Uterus (tissue), 2 donors: ENCODE results near the gene C1GALT1.

ENCODE experiments used
- POLR2A ChIP-seq, 2 donors: fragments of 450-650 bp; IDR thresholded peaks; one replicate each; pipeline ENCODE4 v1.6.1; 2016; ENCODE audit warnings: antibody characterized with exemption in 2 of 2, mild to moderate bottlenecking in 1 of 2, moderate library complexity in 1 of 2
- TF ChIP-seq, protein P1 (sequence below), 4 experiments: fragments of 200-600 bp in 2 of 4; fragments of 450-650 bp in 2 of 4; sonication (generic) in 2 of 4; IDR thresholded peaks; one replicate each; pipeline ENCODE4 v1.5.1; 2016 to 2019; ENCODE audit warnings: antibody characterized with exemption in 4 of 4, mild to moderate bottlenecking in 2 of 4, moderate library complexity in 1 of 4

DNA sequence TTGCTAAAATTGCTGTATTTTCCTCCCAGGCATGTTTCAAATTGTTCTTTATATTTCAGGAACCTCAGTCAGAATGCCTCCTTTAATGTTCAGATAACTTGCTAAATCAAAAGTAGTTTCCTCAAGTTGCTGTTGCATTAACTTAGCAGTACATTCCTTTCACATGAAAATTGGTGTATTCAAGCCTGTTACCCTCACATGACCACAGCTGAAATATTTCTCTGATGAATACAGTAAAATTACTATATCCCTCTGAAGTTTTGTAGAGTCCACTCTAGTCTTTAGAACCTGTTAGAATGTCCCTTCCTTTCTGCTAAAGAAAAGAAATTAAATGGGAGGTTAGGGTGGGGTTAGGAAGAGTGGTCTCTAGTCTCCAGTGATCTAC is 24.5 kb upstream of the C1GALT1 start:
- TF ChIP-seq POLR2A (IDR thresholded peaks at IDR 0.05): no peak
- TF ChIP-seq, protein P1, sequence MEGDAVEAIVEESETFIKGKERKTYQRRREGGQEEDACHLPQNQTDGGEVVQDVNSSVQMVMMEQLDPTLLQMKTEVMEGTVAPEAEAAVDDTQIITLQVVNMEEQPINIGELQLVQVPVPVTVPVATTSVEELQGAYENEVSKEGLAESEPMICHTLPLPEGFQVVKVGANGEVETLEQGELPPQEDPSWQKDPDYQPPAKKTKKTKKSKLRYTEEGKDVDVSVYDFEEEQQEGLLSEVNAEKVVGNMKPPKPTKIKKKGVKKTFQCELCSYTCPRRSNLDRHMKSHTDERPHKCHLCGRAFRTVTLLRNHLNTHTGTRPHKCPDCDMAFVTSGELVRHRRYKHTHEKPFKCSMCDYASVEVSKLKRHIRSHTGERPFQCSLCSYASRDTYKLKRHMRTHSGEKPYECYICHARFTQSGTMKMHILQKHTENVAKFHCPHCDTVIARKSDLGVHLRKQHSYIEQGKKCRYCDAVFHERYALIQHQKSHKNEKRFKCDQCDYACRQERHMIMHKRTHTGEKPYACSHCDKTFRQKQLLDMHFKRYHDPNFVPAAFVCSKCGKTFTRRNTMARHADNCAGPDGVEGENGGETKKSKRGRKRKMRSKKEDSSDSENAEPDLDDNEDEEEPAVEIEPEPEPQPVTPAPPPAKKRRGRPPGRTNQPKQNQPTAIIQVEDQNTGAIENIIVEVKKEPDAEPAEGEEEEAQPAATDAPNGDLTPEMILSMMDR (IDR thresholded peaks at IDR 0.05): no peak
